ENCODE measurements around the gene TAC4.

TAC4 gene

GRCh38 chr17:49872754-49873377 is 25.0 kb upstream of the TAC4 start:
- no peak for DNase-seq

GRCh38 chr17:49871211-49871610 is 23.3 kb upstream of the TAC4 start:
- DNase-seq: no peak

- DNase-seq: no peak
These were observed 22.4 kb upstream of the TAC4 start for GRCh38 chr17:49870298-49870697.

GRCh38 chr17:49869038-49869374 is 21.1 kb upstream of the TAC4 start:
- DNase-seq: no peak

GRCh38 chr17:49866882-49867413 is 19.1 kb upstream of the TAC4 start:
- no peak for DNase-seq

GRCh38 chr17:49866019-49866380 is 18.1 kb upstream of the TAC4 start:
- DNase-seq: no peak

- peak; percentile 81 for DNase-seq
These were observed 15.0 kb upstream of the TAC4 start for GRCh38 chr17:49862781-49863331.

GRCh38 chr17:49861150-49861884 is 13.4 kb upstream of the TAC4 start:
- DNase-seq: no peak

- no peak for DNase-seq
These were observed 12.4 kb upstream of the TAC4 start for GRCh38 chr17:49859991-49860953.

GRCh38 chr17:49858796-49859195 is 10.9 kb upstream of the TAC4 start:
- DNase-seq: no peak

GRCh38 chr17:49854126-49854525 is 6.3 kb upstream of the TAC4 start:
- no peak for DNase-seq

- DNase-seq: no peak
These were observed 5.7 kb upstream of the TAC4 start for GRCh38 chr17:49853470-49854015.

- peak; percentile 80 for DNase-seq
These were observed 3.8 kb upstream of the TAC4 start for GRCh38 chr17:49851387-49852291.

GRCh38 chr17:49850772-49851386 is 3.0 kb upstream of the TAC4 start:
- peak; percentile 66 for DNase-seq

GRCh38 chr17:49850218-49850610 is 2.3 kb upstream of the TAC4 start:
- no peak for DNase-seq

GRCh38 chr17:49848739-49849138 is 870 bp upstream of the TAC4 start:
- DNase-seq: no peak

- no peak for DNase-seq
These were observed 744 bp downstream of the TAC4 start for GRCh38 chr17:49846938-49847712.

- DNase-seq: peak; percentile 80
These were observed 2.5 kb downstream of the TAC4 start for GRCh38 chr17:49845321-49845720.

- DNase-seq: no peak
These were observed 4.0 kb downstream of the TAC4 start for GRCh38 chr17:49843774-49844350.

- no peak for DNase-seq
These were observed 5.0 kb downstream of the TAC4 start for GRCh38 chr17:49842846-49843245.
